NK-92 (cell line): ENCODE measurements around the gene GARIN5B.

Source experiments
- DNase-seq: peaks from one replicate; lab custom pipeline; 2025; ENCODE audit not compliant: unreplicated experiment; lab: John Stamatoyannopoulos, UW

GARIN5B gene

GRCh38 chr19:55324662-55325061, 38.4 kb downstream of the GARIN5B start:
- DNase-seq, result no peak

GRCh38 chr19:55322204-55322885, 40.7 kb downstream of the GARIN5B start:
- no peak for DNase-seq

GRCh38 chr19:55321466-55322137, 41.5 kb downstream of the GARIN5B start:
- DNase-seq, result no peak

GRCh38 chr19:55320844-55321419, 42.1 kb downstream of the GARIN5B start:
- DNase-seq, result no peak

- DNase-seq, result no peak
These were observed 43.3 kb downstream of the GARIN5B start for GRCh38 chr19:55319785-55320184.

- no peak for DNase-seq
These were observed 46.4 kb downstream of the GARIN5B start for GRCh38 chr19:55316646-55317045.

GRCh38 chr19:55315956-55316525, 47.0 kb downstream of the GARIN5B start:
- no peak for DNase-seq

- no peak for DNase-seq
These were observed 48.7 kb downstream of the GARIN5B start for GRCh38 chr19:55314396-55314795.

GRCh38 chr19:55312621-55313512, 50.2 kb downstream of the GARIN5B start:
- DNase-seq, result no peak

- DNase-seq, result no peak
These were observed 51.3 kb downstream of the GARIN5B start for GRCh38 chr19:55311797-55312196.

- DNase-seq, result no peak
These were observed 51.7 kb downstream of the GARIN5B start for GRCh38 chr19:55311397-55311796.

- DNase-seq, result no peak
These were observed 52.6 kb downstream of the GARIN5B start for GRCh38 chr19:55310498-55310897.

GRCh38 chr19:55309448-55309847, 53.6 kb downstream of the GARIN5B start:
- DNase-seq, result no peak

GRCh38 chr19:55308281-55308680, 54.8 kb downstream of the GARIN5B start:
- no peak for DNase-seq

- no peak for DNase-seq
These were observed 56.3 kb downstream of the GARIN5B start for GRCh38 chr19:55306712-55307111.

GRCh38 chr19:55305983-55306562, 57.0 kb downstream of the GARIN5B start:
- DNase-seq, result no peak

GRCh38 chr19:55305491-55305890, 57.6 kb downstream of the GARIN5B start:
- no peak for DNase-seq

- no peak for DNase-seq
These were observed 58.1 kb downstream of the GARIN5B start for GRCh38 chr19:55304980-55305379.
